Measurements from ENCODE around the gene PAQR8. TPM values are rescaled to one million over a fixed set of nuclear protein-coding genes. Genes with fewer than 3 reads are reported as not detected.

PAQR8 gene
- total RNA-seq, 1 donor from 2014 or later = 7.5 TPM

DNA sequence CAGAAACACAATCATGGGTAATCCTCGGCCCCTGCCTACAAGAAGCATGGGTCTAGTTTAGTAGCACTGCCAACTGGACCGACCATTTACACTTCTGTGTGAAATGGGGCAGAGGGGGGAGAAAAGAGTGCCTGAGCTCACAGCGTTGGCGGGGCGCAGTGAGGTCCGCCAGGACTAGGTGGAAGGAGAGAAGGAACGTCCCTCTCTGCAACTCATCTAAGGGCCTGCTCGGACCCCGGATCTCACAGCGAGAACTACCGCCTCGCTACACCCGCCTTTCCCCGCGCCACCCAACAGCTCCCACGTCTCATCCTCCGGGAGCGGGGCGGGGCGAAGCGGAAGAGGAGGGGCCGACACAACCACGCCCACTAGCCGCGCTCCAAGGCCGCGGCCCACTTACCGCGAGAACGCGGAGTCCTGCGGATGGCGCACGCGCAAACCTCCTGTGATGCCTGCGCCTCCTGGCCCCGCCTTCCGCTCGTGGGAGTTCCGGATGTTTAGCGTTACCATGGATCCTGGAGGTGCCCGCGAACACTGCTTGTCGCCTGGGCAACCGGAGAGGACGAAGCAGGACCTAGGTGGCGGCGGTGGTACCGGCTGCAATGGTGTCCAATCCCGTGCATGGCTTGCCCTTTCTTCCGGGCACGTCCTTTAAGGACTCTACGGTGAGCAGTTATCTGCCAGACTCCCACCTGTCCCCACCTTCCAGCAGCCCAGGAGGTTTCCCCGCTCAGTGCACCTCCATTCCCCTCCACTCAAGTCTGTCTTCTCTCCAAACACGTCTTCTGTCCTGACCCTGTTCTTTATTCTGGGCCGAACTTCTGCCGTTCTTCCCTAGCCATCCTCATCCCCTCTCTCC, 58.1 kb downstream of the PAQR8 start, which contains the start of gene EFHC1:
TSS of gene EFHC1 (plus strand) at position 534 of the 859 bp plus-strand sequence. CDS start at position 603, 69 bp downstream.
- H3K27ac Mint-ChIP-seq (ENCODE audit: unreplicated experiment) = peak within 1 kb of the TSS; percentile 98
- TF ChIP-seq, protein P1, sequence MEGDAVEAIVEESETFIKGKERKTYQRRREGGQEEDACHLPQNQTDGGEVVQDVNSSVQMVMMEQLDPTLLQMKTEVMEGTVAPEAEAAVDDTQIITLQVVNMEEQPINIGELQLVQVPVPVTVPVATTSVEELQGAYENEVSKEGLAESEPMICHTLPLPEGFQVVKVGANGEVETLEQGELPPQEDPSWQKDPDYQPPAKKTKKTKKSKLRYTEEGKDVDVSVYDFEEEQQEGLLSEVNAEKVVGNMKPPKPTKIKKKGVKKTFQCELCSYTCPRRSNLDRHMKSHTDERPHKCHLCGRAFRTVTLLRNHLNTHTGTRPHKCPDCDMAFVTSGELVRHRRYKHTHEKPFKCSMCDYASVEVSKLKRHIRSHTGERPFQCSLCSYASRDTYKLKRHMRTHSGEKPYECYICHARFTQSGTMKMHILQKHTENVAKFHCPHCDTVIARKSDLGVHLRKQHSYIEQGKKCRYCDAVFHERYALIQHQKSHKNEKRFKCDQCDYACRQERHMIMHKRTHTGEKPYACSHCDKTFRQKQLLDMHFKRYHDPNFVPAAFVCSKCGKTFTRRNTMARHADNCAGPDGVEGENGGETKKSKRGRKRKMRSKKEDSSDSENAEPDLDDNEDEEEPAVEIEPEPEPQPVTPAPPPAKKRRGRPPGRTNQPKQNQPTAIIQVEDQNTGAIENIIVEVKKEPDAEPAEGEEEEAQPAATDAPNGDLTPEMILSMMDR (IDR thresholded peaks at IDR 0.05; ENCODE audit: unreplicated experiment) = no peak
- peaks cover 17% of the 10 kb centered on the region for H3K4me1 Mint-ChIP-seq (ENCODE audit: unreplicated experiment)
- H3K4me3 Mint-ChIP-seq (ENCODE audit: unreplicated experiment) = no peak within 1 kb of the TSS
- peak; percentile 99 for DNase-seq (ENCODE audit: low spot score)
- peaks cover 12% of the 10 kb centered on the region for H3K27me3 Mint-ChIP-seq (ENCODE audit: unreplicated experiment)
- no peaks in the 10 kb centered on the region for H3K9me3 Mint-ChIP-seq (ENCODE audit: unreplicated experiment)
- peaks cover 5% of the 10 kb centered on the region for H3K36me3 Mint-ChIP-seq (ENCODE audit: low read depth, unreplicated experiment)

DNA sequence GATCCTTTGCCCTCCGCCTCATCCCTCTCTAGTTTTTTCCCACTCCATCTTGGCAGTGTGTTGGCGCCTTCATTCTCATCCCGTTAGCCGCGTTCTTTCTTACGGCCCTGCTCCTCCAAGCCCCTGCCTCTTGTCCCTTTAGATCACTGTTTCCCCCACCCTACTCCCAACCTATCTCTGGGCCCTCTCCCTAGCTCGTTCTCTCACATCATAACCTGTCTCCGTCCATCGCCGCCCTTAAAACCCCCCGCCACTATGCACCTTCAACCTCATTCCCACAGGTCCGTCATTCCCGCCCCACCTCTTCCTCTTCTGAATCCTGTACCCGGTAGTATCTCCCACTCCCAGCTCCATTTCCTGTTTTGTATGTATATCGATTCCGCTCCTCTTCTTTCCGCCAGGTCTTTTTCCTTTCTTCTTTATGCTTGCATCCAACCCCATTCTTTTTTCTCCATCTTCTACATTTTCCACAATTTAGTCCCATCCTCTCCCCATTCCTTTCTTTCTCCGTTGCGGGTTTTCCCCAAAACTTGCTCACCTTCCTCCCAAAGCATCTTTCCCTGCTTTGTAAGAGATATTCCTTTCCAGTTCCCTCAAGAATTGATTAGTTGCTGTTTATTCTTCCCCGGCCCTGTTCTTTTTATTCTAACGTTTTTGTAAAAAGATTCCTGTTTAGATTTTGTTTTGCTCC, 58.9 kb downstream of the PAQR8 start:
- no peak overlapping the region for H3K4me3 Mint-ChIP-seq (ENCODE audit: unreplicated experiment)
- peaks cover 12% of the 10 kb centered on the region for H3K27me3 Mint-ChIP-seq (ENCODE audit: unreplicated experiment)
- TF ChIP-seq, protein P1 (IDR thresholded peaks at IDR 0.05; ENCODE audit: unreplicated experiment) = no peak
- peaks cover 17% of the 10 kb centered on the region for H3K4me1 Mint-ChIP-seq (ENCODE audit: unreplicated experiment)
- no peaks in the 10 kb centered on the region for H3K9me3 Mint-ChIP-seq (ENCODE audit: unreplicated experiment)
- DNase-seq (ENCODE audit: low spot score) = peak; percentile 39
- H3K27ac Mint-ChIP-seq (ENCODE audit: unreplicated experiment) = no peak overlapping the region
- peaks cover 5% of the 10 kb centered on the region for H3K36me3 Mint-ChIP-seq (ENCODE audit: low read depth, unreplicated experiment)

DNA sequence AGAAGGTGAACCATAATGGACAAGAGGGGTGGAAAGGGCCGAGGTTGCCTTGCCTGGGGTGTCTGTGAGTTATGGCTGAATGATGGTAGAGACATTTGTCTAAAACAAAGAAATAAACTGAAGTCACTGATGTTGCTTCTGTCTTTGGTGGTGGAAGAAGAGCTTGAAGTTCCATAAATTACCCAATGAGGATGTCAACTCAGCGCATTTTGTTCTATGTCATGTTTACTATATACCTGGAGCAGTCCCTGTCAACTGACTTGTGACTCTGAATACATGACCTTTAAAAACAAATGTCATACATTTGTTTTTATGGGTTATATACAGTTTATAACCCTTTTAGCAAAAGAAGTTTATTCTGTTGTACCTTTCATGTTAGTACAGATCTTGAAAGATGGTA, 60.2 kb downstream of the PAQR8 start:
- DNase-seq (ENCODE audit: low spot score) = no peak
- Mint-ChIP-seq H3K27me3 (ENCODE audit: unreplicated experiment) (peaks cover 11% of the 10 kb centered on the region), H3K4me3 (ENCODE audit: unreplicated experiment) (no peak overlapping the region), H3K9me3 (ENCODE audit: unreplicated experiment) (no peaks in the 10 kb centered on the region), H3K36me3 (ENCODE audit: low read depth, unreplicated experiment) (peaks cover 5% of the 10 kb centered on the region), H3K27ac (ENCODE audit: unreplicated experiment) (no peak overlapping the region), H3K4me1 (ENCODE audit: unreplicated experiment) (peaks cover 17% of the 10 kb centered on the region)
- TF ChIP-seq, protein P1 (IDR thresholded peaks at IDR 0.05; ENCODE audit: unreplicated experiment) = no peak

DNA sequence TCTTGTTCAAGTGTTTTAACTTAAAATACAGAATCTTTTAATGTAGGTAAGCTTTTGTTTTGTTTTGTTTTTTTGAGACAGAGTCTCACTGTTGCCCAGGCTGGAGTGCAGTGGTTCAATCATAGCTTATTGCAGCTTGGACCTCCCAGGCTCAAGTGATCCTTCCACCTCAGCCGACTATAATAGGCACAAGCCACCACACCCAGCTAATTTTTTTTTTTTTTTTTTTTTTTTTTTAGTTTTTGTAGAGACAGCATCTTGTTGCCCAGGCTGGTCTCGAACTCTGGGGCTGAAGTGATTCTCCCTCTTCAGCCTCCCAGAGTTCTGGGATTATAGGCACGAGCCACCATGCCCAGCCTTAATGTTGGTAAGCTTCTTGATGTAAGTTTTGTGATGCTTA, 61.5 kb downstream of the PAQR8 start:
- no peaks in the 10 kb centered on the region for H3K9me3 Mint-ChIP-seq (ENCODE audit: unreplicated experiment)
- peaks cover 10% of the 10 kb centered on the region for H3K4me1 Mint-ChIP-seq (ENCODE audit: unreplicated experiment)

More for the DNA sequence above, 61.5 kb downstream of the PAQR8 start:
- TF ChIP-seq, protein P1 (IDR thresholded peaks at IDR 0.05; ENCODE audit: unreplicated experiment) = no peak
- no peak for DNase-seq (ENCODE audit: low spot score)
- Mint-ChIP-seq H3K27ac (ENCODE audit: unreplicated experiment) (no peak overlapping the region), H3K36me3 (ENCODE audit: low read depth, unreplicated experiment) (peaks cover 5% of the 10 kb centered on the region), H3K4me3 (ENCODE audit: unreplicated experiment) (no peak overlapping the region), H3K27me3 (ENCODE audit: unreplicated experiment) (peaks cover 7% of the 10 kb centered on the region)

Data from endothelial cell (in vitro differentiated cells).